Stimulated activated CD4-positive, alpha-beta T cell treated with anti-CD3 and anti-CD28 coated beads, Interleukin-15, amount 100 ng/mL, for 48 hours (primary cell): Measurements from ENCODE around the gene ZNF407.

Experiments used
- DNase-seq, 2 donors: peaks; one replicate each; pipeline ENCODE4 v3.0.0-alpha.2; 2020; ENCODE audit warnings: low read depth in 2 of 2

Gene ZNF407

DNA sequence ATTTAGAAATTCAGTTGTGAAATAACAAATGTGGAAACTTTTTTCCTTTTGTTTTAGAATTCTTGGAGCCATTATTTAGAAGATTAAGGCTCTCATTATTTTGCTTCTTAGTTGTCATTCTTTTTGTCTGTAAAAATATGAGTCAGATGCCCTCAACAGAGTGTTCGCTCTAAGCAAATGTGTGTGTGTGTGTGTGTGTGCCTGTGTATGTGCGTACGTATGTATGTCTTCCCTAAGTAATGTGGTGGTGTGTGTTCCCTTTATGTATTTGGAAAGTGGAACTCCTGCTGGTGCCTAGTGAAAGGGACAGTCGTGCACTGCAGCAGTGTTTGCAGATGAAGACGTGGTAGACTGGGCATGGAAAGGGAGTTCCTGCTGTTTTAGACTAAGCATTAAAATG is 27.5 kb downstream of the ZNF407 start:
- no peak for DNase-seq

DNA sequence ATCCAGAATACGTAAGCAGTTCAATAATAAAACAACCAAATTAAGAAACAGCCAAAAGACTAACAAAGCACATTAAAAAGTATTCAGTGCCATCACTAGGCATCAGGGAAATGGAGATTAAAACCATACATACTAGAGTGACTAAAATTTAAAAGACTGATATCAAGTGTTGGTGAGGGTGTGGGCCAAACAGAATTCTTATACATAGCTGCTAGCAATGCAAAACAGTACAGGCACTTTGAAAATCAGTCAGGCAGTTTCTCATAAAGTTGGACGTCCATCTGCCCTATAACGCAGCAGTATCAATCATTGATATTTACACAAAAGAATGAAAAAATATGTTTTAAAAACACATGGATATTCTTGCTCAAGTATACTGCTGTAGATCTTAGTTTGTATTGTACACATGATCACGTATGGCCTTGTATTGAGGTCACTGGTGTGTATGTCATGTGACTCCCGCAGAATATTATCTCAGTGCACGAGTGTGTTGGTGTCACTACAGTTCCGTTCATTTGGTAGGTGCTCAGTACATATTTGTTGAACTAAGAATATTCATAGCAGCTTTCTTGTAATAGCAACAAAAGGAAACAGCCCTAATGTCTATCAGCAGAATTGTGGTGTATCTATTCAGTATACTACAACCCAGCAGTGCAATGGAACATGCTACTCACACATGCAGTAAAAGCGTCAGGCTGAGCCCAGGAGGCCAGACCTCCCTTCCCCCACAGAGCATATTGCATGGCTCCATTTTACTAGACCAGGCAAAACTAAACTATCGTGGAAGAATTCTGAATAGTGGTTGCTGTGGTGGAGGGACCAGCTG is 28.6 kb downstream of the ZNF407 start:
- no peak for DNase-seq

DNA sequence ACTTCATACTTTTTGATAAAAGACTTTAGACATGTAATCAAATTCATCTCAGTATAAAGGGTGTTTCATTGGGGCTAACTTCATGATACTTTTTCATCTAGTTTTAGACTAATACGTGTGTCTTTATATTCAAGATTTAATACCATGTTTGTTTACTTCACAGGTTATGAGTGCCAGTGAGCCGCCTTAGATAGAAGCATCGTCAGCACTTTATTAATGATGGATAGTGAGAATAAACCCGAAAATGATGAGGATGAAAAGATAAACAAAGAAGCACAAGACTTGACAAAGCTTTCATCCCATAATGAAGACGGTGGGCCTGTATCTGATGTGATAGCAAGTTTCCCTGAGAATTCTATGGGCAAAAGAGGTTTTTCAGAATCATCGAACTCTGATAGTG is 33.1 kb downstream of the ZNF407 start:
- DNase-seq = no peak

DNA sequence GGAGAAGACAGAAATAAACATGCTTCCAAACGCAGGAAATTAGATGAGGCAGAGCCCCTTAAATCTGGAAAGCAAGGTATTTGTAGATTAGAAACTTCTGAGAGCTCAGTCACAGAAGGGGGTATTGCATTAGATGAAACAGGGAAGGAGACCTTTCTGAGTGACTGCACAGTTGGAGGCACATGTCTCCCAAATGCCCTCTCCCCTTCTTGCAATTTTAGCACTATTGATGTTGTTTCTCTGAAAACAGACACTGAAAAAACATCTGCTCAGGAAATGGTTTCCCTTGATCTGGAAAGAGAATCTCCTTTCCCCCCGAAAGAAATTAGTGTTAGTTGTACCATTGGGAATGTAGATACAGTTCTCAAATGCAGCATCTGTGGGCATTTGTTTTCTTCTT is 33.5 kb downstream of the ZNF407 start:
- DNase-seq = no peak

DNA sequence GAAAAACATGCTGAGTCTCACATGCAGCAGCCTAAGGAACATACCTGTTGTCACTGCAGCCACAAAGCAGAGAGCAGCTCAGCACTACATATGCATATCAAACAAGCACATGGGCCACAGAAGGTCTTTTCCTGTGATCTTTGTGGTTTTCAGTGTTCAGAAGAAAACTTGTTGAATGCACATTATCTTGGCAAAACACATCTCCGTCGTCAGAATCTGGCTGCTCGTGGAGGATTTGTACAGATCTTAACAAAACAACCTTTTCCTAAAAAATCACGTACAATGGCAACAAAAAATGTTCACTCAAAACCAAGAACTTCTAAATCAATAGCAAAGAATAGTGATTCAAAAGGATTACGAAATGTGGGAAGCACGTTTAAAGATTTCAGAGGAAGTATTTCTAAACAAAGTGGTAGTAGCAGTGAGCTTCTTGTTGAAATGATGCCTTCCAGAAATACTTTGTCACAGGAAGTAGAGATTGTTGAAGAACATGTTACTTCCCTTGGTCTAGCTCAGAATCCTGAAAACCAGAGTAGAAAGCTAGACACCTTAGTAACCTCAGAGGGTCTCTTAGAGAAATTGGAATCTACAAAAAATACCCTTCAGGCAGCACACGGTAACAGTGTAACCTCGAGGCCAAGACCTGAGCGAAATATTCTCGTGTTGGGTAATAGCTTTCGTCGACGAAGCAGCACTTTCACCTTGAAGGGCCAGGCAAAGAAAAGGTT is 34.1 kb downstream of the ZNF407 start:
- no peak for DNase-seq

DNA sequence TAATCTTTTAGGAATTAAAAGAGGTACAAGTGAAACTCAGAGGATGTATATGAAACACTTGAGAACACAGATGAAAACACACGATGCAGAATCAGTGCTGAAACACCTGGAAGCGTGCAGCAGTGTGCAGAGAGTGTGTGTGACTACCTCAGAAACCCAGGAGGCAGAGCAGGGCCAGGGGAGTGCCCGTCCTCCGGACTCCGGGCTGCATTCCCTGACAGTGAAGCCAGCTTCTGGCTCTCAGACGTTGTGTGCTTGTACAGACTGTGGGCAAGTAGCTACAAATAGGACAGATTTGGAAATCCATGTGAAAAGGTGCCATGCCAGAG is 34.6 kb downstream of the ZNF407 start:
- DNase-seq = no peak

DNA sequence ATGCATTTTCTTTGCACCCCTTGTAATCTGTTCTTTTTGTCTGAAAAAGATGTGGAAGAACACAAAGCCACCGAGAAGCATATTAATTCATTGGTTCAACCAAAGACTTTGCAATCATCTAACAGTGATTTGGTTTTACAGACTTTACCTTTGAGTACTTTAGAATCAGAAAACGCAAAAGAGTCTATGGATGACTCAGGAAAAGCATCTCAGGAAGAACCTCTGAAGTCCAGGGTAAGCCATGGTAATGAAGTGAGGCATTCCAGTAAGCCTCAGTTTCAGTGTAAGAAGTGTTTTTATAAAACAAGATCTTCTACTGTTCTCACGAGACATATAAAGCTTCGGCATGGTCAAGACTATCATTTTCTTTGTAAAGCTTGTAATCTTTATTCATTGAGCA is 35.2 kb downstream of the ZNF407 start:
- no peak for DNase-seq

DNA sequence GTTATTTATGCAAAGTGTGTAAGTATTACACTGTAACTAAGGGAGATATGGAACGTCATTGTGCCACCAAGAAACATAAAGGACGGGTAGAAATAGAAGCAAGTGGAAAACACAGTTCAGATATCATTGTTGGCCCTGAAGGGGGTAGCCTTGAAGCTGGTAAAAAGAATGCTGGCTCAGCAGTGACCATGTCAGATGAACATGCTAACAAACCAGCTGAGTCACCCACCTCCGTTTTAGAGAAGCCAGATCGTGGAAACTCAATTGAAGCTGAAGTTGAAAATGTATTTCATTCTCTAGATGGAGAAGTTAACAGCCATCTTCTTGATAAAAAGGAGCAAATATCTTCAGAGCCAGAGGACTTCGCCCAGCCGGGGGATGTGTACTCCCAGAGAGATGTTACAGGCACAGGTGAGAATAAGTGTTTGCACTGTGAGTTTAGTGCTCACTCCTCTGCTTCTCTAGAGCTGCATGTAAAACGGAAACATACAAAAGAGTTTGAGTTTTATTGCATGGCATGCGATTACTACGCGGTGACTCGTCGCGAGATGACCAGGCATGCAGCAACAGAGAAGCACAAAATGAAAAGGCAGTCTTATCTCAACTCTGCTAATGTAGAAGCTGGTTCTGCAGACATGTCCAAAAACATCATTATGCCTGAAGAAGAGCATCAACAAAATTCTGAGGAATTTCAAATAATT is 36.1 kb downstream of the ZNF407 start:
- DNase-seq = no peak

DNA sequence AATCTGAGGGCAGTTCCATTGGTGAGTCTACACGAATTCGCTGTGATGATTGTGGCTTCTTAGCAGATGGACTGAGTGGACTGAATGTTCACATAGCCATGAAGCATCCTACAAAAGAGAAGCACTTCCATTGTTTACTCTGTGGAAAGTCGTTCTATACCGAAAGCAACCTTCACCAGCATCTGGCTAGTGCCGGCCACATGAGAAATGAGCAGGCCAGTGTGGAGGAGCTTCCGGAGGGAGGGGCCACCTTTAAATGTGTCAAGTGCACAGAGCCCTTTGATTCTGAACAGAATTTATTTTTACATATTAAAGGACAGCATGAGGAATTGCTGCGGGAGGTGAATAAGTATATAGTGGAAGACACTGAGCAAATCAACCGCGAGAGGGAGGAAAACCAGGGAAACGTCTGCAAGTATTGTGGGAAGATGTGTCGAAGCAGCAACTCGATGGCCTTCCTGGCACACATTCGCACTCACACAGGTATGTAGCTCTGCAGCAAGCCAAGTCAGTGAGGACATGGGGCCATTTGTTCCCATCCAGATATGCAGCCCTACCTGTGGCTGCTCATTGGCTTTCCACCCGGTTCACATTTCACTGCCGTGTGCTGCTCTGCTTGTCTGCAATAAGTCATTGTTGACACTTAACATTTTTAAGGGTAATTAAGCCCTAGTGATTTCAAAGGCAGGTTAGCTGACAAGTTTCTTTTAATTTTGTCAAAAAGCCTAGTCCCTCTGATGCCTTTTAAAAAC is 37.7 kb downstream of the ZNF407 start:
- no peak for DNase-seq

DNA sequence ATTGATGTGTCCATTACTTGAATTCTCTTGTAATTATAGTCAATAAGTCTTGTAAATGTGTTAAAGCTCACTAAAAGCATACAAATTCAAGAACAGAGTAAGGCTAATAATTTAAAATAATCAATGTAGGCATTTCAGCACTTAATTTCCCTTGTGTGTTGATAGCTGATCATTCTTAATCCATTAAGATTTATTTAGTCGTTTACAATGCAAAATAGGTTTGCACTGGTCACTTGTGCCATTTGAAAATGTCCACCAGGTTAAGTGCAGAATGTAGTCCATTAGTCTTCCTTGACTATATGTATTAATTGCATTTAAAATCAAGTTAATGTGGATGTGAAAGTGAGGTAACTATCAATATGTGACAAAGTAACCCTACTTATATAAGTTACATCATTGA is 39.4 kb downstream of the ZNF407 start:
- no peak for DNase-seq

DNA sequence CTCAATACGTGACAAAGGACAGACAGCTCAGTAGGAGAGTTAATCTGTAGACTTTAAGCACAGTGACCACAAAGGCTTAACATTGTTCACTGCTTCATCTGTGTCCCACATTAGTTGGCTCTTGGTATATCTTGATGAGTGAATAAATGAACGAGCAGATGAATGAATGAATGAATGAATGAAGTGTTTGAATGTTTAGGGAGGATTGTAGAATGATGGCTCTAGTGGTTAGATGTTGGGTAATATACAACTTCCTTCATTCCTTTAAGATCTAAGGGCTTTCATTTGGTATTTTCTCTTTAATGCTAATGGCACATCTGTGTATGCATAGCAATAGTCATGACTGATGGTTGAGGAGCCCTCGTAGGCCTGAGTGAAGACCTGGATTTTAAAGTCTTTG is 40.5 kb downstream of the ZNF407 start:
- no peak for DNase-seq

DNA sequence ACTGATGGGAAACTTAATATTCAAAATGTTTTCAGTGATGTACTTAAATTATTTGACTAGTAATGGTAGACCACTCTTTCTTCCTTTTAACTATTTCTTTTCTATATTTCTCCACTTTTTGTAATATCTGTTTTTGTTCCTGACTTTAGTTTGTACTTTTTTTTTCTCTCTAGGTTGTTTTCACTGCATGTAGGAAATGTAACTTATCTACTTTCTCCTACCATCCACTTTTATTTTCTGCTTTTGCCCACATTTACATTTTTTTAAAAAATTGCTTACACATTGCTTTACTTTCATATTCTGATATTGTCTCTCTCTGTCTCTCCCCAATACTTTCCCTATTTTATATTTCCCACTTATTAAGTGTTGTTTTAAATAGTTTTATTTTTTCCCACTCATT is 47.0 kb downstream of the ZNF407 start:
- DNase-seq = no peak

DNA sequence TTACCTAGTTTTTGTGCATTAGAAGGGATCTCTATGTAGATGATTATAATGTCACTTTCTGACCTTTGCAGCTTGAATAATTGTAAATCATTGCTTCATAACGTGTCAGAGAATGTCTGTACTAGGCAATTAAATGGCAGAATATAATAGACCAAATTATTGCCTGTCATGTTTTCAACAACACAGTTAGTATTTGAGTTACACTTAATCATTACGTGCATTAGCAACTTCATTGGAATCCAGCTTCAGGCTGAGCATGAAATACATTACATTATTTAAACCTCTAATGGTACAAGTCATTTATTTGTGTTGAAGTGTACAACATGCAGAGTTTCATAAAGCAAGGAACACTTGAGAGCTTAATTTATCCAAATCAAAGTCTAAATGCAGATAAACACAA is 48.0 kb downstream of the ZNF407 start:
- no peak for DNase-seq

DNA sequence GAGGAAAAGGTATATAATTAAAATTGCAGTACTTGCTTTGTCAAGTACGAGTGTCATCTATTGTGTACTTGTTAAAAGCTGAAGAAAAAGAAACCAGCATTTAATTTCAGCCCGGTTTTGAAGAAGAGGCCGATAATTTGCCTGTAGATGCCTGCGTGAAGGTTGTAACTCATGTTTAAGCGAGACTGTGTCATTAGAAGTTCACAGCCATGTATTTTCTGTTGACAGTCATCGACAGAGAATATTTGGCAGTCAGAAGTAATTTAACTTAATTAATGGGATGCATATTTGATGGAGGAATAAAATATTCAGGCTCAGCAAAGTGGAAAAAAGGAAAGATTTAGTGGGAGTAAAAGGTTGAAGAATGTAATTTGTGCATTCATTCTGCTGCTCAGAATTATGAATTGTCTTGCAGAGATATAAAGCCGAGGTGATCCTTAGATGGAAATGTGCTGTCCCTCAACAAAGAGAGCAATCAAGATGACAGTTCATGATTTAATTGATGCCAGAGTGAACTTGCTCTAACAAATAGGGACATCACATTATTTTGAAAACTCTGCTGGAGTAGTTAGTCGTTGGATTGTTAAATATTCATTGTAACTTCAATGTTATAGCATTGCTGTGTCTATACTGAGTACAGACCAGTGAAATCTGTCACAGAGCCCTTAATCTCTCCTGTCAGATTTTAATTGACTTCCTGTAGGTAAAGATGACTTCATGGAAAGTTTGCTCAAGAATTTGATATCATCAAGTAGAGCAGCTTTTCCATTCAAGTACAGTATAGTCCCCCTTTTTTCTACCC is 53.9 kb downstream of the ZNF407 start:
- no peak for DNase-seq

DNA sequence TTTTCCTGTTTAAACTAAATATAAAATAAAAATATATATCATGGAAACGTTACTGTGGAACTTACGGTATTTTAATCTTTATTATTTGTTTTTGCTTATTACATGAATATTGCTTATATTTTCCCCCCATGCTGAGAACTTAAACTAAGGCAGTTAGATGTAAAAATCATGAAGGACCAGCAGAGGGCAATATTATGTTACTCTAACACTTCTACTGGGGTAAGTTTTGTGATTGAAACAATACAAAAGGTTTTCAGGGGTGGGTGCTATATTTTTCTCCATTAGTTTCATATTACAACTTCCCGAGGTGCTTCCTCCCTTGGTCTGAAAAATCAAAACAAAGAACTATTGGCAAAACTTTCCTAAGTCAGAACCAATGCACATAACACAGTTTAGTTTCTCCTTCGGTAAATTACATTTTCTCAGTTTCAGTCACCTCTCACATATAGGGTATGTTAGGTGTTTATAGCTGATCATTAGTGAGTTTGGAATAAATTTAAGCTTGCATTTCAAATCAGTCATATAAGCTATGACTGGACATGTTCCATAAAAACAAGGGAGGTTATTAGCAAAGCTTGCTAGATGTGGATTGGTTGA is 54.8 kb downstream of the ZNF407 start:
- DNase-seq = no peak

DNA sequence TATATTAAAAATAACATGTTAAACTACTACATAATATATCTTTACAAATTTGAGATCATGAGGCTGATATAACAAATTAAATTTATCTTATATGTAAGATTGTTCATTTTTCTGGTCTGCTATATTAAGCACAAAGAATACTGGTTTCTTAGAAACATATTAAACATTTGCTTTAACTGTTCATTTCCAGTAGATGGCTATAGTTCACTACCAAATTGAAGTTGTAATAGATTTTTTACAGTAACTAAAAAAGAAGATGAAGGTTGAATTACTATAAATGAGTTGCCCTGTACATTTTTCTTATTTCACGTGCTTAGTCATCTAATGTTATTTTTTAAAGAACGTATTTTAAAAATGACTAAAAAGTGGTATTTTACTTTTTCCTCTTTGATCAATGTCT is 57.0 kb downstream of the ZNF407 start:
- no peak for DNase-seq

DNA sequence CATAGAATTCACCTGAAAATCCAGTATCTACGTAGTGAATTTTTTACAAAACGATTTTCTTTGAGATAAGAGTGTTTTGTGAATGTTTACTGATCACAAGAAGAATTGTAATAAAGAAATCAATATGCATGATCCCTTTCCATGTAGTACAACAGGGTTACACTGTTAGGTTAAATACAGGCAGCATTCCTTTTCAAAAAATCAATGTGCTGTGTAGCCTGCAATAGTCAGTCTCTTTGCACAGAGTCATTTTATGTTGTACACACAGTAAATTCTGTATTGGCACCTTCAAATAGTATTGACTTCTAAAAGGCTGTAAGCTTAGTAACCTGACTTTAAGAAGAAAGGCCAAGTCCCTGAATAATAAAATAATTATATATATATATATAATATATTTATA is 63.3 kb downstream of the ZNF407 start:
- DNase-seq = no peak

DNA sequence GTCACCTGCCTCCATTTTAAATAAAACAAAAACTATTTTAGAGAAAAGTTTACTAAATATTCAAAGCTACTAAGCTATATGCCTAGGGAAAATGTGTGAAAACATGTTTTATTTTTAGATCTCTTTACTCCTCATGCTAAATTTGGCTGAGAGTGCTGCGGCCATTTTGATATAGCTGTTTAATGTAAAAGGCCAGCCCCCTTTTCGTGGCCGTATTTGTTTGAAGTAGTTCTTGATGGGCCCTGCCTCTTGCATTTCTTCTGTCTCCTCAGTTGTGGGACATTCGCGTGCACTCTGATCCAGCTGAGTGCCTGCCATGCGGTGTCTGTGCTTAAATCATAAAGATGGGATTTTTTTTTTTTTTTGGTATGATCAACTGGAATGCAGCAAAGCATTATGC is 64.0 kb downstream of the ZNF407 start:
- no peak for DNase-seq

DNA sequence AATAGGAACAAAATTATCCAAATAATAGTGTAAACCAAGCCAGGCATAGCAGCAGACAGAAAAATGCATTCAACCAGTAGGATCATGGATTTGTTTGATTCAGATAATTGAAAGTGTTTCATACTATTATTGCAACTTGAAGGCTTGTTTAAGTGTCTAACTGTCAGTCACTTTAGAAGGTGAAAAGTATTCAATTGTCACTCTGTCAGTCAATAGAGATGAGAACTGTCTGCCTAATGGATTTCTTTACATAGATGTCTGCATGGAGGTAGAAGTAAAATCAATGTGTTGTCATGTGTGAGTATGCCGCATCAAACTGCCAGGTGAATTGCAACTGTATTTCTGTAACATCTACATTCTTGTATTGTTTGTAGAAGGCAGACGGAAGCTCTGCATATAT is 65.0 kb downstream of the ZNF407 start:
- no peak for DNase-seq

DNA sequence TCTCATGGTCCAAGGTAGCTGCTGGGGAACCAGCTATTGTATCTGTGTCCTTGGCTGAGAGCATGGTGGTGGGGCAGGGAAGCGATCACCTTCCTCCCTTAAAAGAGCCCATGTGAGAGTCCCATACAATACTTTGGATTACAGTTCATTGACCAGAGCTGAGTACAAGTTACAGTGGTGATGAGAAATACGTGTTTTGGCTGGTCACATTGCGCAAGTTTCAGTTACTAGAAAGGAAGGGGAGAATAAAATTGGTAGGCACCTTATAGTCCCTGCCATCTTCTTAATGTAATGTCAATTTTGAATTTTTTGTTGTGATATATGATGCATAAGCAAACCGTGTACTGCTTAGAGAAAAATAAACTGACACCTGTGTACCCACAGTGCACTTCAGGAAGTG is 67.7 kb downstream of the ZNF407 start:
- no peak for DNase-seq

DNA sequence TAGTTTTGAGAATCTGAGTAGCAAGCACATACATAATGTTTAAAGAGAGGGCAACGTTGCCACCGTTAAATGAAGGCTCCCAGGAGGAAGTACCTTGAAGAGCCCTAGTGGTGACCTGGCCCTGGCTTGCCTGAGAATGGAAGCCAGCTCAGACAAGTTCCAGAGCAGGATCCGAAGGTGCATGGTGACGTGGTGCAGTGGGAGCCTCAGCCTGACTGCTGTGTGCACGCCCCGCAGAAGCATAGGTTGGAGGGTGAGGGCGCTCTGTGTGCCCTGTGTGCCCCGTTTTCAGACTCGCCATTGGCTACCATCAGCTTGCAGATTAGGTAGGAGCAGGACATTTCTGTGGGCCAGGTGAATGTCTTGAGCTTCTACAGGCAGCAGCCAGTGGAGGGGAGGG is 68.2 kb downstream of the ZNF407 start:
- DNase-seq = no peak
